HCT116 (cell line): ENCODE results near the gene LONRF3. TPM values are rescaled to one million over a fixed set of nuclear protein-coding genes. Genes with fewer than 3 reads are reported as not detected.

Source experiments
- ATAC-seq: fragments of 200-7000 bp; cut with Tn5 transposase; 2 replicates; pipeline ENCODE4 v1.9.1; 2020; ENCODE audit warnings: mild to moderate bottlenecking, moderate library complexity
- BruUV-seq: library from RNA; stranded (reverse); fragments of 400-500 nt; replicated peaks from 2 replicates; lab custom pipeline; 2021; lab: Mats Ljungman, UMichigan
- CTCF ChIA-PET: fragments of 300-600 bp; sonication (Branson Sonifier 250); formaldehyde crosslinking; loops from one replicate; lab custom pipeline; 2021; ENCODE audit warnings: antibody characterized with exemption; lab: Charles Lee
- POLR2A ChIA-PET: fragments of 300-600, 350-600 bp; sonication (Branson Sonifier 250); formaldehyde crosslinking; loops from one replicate; lab custom pipeline; 2021; ENCODE audit warnings: antibody characterized with exemption; lab: Charles Lee
- RAD21 ChIA-PET, 2 experiments: fragments of 300-600 bp; sonication (Branson Sonifier 250); formaldehyde crosslinking; loops; one replicate each; lab custom pipeline; 2023; ENCODE audit warnings: low total read pairs in 2 of 2; ENCODE audit not compliant: uncharacterized antibody in 2 of 2, unreplicated experiment in 2 of 2, low non-redundant PET in 1 of 2; lab: Charles Lee
- DNase-seq: peaks from one replicate; pipeline ENCODE4 v3.0.0-alpha.2; 2010; ENCODE audit warnings: low read depth, low spot score
- H2AFZ ChIP-seq: fragments of 200-600 bp; shearing (Covaris generic), sonication (generic); 2 replicates; pipeline ENCODE4 v1.6.1; 2017; ENCODE audit warnings: low read depth, mixed run types, mixed read lengths, antibody characterized with exemption, low read length; ENCODE audit not compliant: poor library complexity, severe bottlenecking
- H3K27ac ChIP-seq: 2 replicates; pipeline ENCODE4 v1.5.1; 2012; ENCODE audit warnings: low read depth, low read length
- H3K27me3 ChIP-seq: fragments of 200-600 bp; sonication (generic); 2 replicates; pipeline ENCODE4 v1.6.1; 2016; ENCODE audit warnings: mixed run types, low read length, mixed read lengths; ENCODE audit not compliant: insufficient read depth
- H3K36me3 ChIP-seq, 2 experiments: fragments of 200-500 bp in 1 of 2; fragments of 200-600 bp in 1 of 2; sonication (Bioruptor generic) in 1 of 2; sonication (generic) in 1 of 2; 2 replicates each; pipeline versions ENCODE4 v1.5.1 to v1.6.1; 2014 to 2016; ENCODE audit warnings: low read length in 2 of 2, inconsistent platforms in 1 of 2, mixed read lengths in 1 of 2, mixed run types in 1 of 2; ENCODE audit not compliant: insufficient read depth in 2 of 2, control insufficient read depth in 1 of 2
- H3K4me1 ChIP-seq, 2 experiments: fragments of 200-600 bp in 1 of 2; sonication (generic) in 1 of 2; 2 replicates each; pipeline versions ENCODE4 v1.5.1 to v1.6.1; 2012 to 2017; ENCODE audit warnings: low read length in 2 of 2, inconsistent platforms in 1 of 2, mild to moderate bottlenecking in 1 of 2, mixed read lengths in 1 of 2, mixed run types in 1 of 2, moderate library complexity in 1 of 2; ENCODE audit not compliant: insufficient read depth in 2 of 2, control insufficient read depth in 1 of 2
- H3K4me2 ChIP-seq: fragments of 200-600 bp; sonication (generic); 2 replicates; pipeline ENCODE4 v1.6.1; 2017; ENCODE audit warnings: mixed run types, low read length, mixed read lengths
- H3K4me3 ChIP-seq, 2 experiments: fragments of 200-600 bp in 1 of 2; sonication (generic) in 1 of 2; replicated peaks in 1 of 2; 2 replicates each; pipeline ENCODE4 v1.5.1; 2011 to 2016; ENCODE audit warnings: low read length in 2 of 2, control low read depth in 1 of 2, low read depth in 1 of 2, mild to moderate bottlenecking in 1 of 2, mixed read lengths in 1 of 2, mixed run types in 1 of 2
- H3K79me2 ChIP-seq: fragments of 200-600 bp; sonication (generic); 2 replicates; pipeline ENCODE4 v1.6.1; 2017; ENCODE audit warnings: mild to moderate bottlenecking, mixed run types, low read length, moderate library complexity, mixed read lengths; ENCODE audit not compliant: insufficient read depth
- H3K9ac ChIP-seq: fragments of 200-600 bp; sonication (generic); 2 replicates; pipeline ENCODE4 v1.6.1; 2016; ENCODE audit warnings: low read length, mixed read lengths
- H3K9me2 ChIP-seq: fragments of 200-600 bp; sonication (generic), shearing (Covaris generic); 2 replicates; pipeline ENCODE4 v1.6.1; 2017; ENCODE audit warnings: mixed run types, mild to moderate bottlenecking, moderate library complexity; ENCODE audit not compliant: insufficient read depth
- H3K9me3 ChIP-seq, 2 experiments: fragments of 200-500 bp in 1 of 2; fragments of 200-600 bp in 1 of 2; sonication (Bioruptor generic) in 1 of 2; sonication (generic) in 1 of 2; 2 replicates each; pipeline ENCODE4 v1.6.1; 2014 to 2017; ENCODE audit warnings: low read length in 2 of 2, mixed read lengths in 2 of 2, inconsistent platforms in 1 of 2, low read depth in 1 of 2, mild to moderate bottlenecking in 1 of 2, mixed run types in 1 of 2, moderate library complexity in 1 of 2; ENCODE audit not compliant: control insufficient read depth in 1 of 2, insufficient read depth in 1 of 2
- H4K20me1 ChIP-seq: fragments of 200-600 bp; sonication (generic), shearing (Covaris generic); 2 replicates; pipeline ENCODE4 v1.6.1; 2017; ENCODE audit warnings: mixed run types, mild to moderate bottlenecking, moderate library complexity; ENCODE audit not compliant: insufficient read depth
- CBX3 ChIP-seq: IDR thresholded peaks from 2 replicates; pipeline ENCODE4 v1.6.1; 2012; ENCODE audit warnings: low read depth
- CEBPB ChIP-seq: IDR thresholded peaks from 2 replicates; pipeline ENCODE4 v1.6.1; 2012; ENCODE audit warnings: low read depth
- EGR1 ChIP-seq: IDR thresholded peaks from 2 replicates; pipeline ENCODE4 v1.6.1; 2012; ENCODE audit warnings: low read depth
- ELF1 ChIP-seq: IDR thresholded peaks from 2 replicates; pipeline ENCODE4 v1.6.1; 2012; ENCODE audit warnings: low read depth, borderline replicate concordance
- EZH2 ChIP-seq: fragments of 200-600 bp; sonication (generic); IDR thresholded peaks from 2 replicates; pipeline ENCODE4 v1.6.1; 2017; ENCODE audit warnings: antibody characterized with exemption, mixed run types
- FOSL1 ChIP-seq: IDR thresholded peaks from 2 replicates; pipeline ENCODE4 v1.6.1; 2012; ENCODE audit warnings: low read depth
- JUND ChIP-seq: IDR thresholded peaks from 2 replicates; pipeline ENCODE4 v1.6.1; 2012
- POLR2A ChIP-seq: IDR thresholded peaks from 2 replicates; pipeline ENCODE4 v1.7.0; 2011; ENCODE audit warnings: borderline replicate concordance; ENCODE audit not compliant: insufficient read depth, insufficient read length; ENCODE audit errors: extremely low read depth
- POLR2AphosphoS5 ChIP-seq: IDR thresholded peaks from 2 replicates; pipeline ENCODE4 v1.6.1; 2011; ENCODE audit warnings: mild to moderate bottlenecking, low read depth, low read length, moderate library complexity
- RAD21 ChIP-seq: IDR thresholded peaks from 2 replicates; pipeline ENCODE4 v1.6.1; 2012; ENCODE audit warnings: low read depth, mild to moderate bottlenecking
- SIN3A ChIP-seq: IDR thresholded peaks from 2 replicates; pipeline ENCODE4 v1.6.1; 2012; ENCODE audit warnings: low read depth
- SP1 ChIP-seq: IDR thresholded peaks from 2 replicates; pipeline ENCODE4 v1.6.1; 2012; ENCODE audit warnings: low read depth
- SRF ChIP-seq: IDR thresholded peaks from 2 replicates; pipeline ENCODE4 v1.6.1; 2012; ENCODE audit warnings: low read depth
- TCF7L2 ChIP-seq: IDR thresholded peaks from 2 replicates; pipeline ENCODE4 v1.7.0; 2011; ENCODE audit warnings: borderline replicate concordance, inconsistent platforms; ENCODE audit not compliant: insufficient read depth, insufficient read length; ENCODE audit errors: extremely low read depth
- YY1 ChIP-seq: IDR thresholded peaks from 2 replicates; pipeline ENCODE4 v1.6.1; 2011; ENCODE audit warnings: low read length, low read depth, moderate library complexity, mild to moderate bottlenecking; ENCODE audit not compliant: insufficient replicate concordance; ENCODE audit errors: extremely low read depth
- ZFX ChIP-seq: fragments of 450-650 bp; IDR thresholded peaks from 2 replicates; pipeline ENCODE4 v1.6.1; 2017
- ZNF274 ChIP-seq: fragments of 200-500 bp; sonication (Bioruptor generic); IDR thresholded peaks from 2 replicates; pipeline ENCODE4 v1.6.1; 2014; ENCODE audit warnings: mild to moderate bottlenecking, low read depth, low read length, inconsistent platforms
- intact Hi-C: fragments of 100-400 bp; cut with micrococcal nuclease; formaldehyde crosslinking; loops from 2 replicates; pipeline ENCODE4 v1.10.0; 2022
- total RNA-seq: library from RNA; stranded (reverse); gene quantifications from one replicate; pipeline ENCODE4 v1.2.1, GENCODE V29; 2021; ENCODE audit not compliant: unreplicated experiment
- TF ChIP-seq, protein P1 (sequence below): IDR thresholded peaks from 2 replicates; pipeline ENCODE4 v1.6.1; 2012
- TF ChIP-seq, protein P2 (sequence below): IDR thresholded peaks from 2 replicates; pipeline ENCODE4 v1.6.1; 2012
- TF ChIP-seq, protein P3 (sequence below): IDR thresholded peaks from 2 replicates; pipeline ENCODE4 v1.6.1; 2012; ENCODE audit warnings: low read depth

The LONRF3 gene
- total RNA-seq, 1 experiment from 2014 or later = 3.1 TPM

DNA sequence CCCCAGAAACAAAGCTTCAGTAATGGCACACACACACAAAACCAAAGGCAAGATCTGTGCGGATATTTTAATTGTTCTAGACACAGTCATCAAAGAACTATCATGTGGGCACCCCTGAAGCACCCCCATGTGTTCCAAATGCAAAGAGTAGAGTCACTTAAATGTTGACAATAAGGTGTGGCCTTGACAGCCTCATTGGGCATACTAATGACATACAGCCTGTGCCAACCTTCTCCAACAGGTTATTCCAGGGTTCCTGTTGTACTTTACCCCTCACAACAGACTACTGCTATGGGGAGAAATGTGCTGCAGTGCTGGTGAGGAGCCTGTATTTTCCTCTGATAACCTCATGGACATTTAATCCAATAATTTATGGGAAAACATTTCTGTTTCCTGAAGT is 68.6 kb downstream of the LONRF3 start:
- no peaks in the 10 kb centered on the region for H3K79me2 ChIP-seq
- ChIA-PET POLR2A (no interaction called here), RAD21 (no interaction called here), CTCF (no interaction called here)
- H4K20me1 ChIP-seq = no peaks in the 10 kb centered on the region
- H3K27me3 ChIP-seq = no peaks in the 10 kb centered on the region
- no peaks in the 10 kb centered on the region for H3K36me3 ChIP-seq
- H2AFZ ChIP-seq = no peak overlapping the region
- H3K4me1 ChIP-seq = peaks cover 11 to 17% of the 10 kb centered on the region in 2 experiments; a peak in 3 of 4 replicates
- no peak overlapping the region for H3K9ac ChIP-seq
- DNase-seq = no peak
- TF ChIP-seq SRF (no peak), CBX3 (no peak), POLR2AphosphoS5 (no peak), YY1 (no peak), TCF7L2 (no peak), SP1 (no peak), ELF1 (no peak), RAD21 (no peak), EGR1 (no peak), JUND (no peak), POLR2A (no peak), SIN3A (no peak), EZH2 (no peak), FOSL1 (no peak), ZFX (no peak), ZNF274 (no peak), CEBPB (no peak)
- TF ChIP-seq, protein P1, sequence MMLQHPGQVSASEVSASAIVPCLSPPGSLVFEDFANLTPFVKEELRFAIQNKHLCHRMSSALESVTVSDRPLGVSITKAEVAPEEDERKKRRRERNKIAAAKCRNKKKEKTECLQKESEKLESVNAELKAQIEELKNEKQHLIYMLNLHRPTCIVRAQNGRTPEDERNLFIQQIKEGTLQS = no peak
- TF ChIP-seq, protein P2, sequence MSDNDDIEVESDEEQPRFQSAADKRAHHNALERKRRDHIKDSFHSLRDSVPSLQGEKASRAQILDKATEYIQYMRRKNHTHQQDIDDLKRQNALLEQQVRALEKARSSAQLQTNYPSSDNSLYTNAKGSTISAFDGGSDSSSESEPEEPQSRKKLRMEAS = no peak
- TF ChIP-seq, protein P3, sequence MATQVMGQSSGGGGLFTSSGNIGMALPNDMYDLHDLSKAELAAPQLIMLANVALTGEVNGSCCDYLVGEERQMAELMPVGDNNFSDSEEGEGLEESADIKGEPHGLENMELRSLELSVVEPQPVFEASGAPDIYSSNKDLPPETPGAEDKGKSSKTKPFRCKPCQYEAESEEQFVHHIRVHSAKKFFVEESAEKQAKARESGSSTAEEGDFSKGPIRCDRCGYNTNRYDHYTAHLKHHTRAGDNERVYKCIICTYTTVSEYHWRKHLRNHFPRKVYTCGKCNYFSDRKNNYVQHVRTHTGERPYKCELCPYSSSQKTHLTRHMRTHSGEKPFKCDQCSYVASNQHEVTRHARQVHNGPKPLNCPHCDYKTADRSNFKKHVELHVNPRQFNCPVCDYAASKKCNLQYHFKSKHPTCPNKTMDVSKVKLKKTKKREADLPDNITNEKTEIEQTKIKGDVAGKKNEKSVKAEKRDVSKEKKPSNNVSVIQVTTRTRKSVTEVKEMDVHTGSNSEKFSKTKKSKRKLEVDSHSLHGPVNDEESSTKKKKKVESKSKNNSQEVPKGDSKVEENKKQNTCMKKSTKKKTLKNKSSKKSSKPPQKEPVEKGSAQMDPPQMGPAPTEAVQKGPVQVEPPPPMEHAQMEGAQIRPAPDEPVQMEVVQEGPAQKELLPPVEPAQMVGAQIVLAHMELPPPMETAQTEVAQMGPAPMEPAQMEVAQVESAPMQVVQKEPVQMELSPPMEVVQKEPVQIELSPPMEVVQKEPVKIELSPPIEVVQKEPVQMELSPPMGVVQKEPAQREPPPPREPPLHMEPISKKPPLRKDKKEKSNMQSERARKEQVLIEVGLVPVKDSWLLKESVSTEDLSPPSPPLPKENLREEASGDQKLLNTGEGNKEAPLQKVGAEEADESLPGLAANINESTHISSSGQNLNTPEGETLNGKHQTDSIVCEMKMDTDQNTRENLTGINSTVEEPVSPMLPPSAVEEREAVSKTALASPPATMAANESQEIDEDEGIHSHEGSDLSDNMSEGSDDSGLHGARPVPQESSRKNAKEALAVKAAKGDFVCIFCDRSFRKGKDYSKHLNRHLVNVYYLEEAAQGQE = no peak
- no peaks in the 10 kb centered on the region for H3K9me3 ChIP-seq
- no TSS peak for BruUV-seq
- intact Hi-C loops = no loop called here
- no peaks in the 10 kb centered on the region for H3K9me2 ChIP-seq
- no peak for ATAC-seq
- no peak overlapping the region for H3K4me3 ChIP-seq
- no peak overlapping the region for H3K27ac ChIP-seq
- H3K4me2 ChIP-seq = no peak overlapping the region
